MM.1S (cell line): ENCODE measurements around the gene SELENOP.

Experiments
- DNase-seq: peaks from one replicate; pipeline ENCODE4 v3.0.0-alpha.2; 2015
- H2AFZ ChIP-seq: fragments of 300-600 bp; sonication (generic); 2 replicates; pipeline ENCODE4 v1.6.0; 2016; ENCODE audit warnings: antibody characterized with exemption, low read length
- H3F3A ChIP-seq: fragments of 300-600 bp; sonication (generic); 2 replicates; pipeline ENCODE4 v1.6.1; 2016; ENCODE audit warnings: mild to moderate bottlenecking, antibody characterized with exemption, low read length, moderate library complexity, mixed read lengths; ENCODE audit not compliant: insufficient read depth
- H3K27ac ChIP-seq: fragments of 300-600 bp; sonication (generic); 2 replicates; pipeline ENCODE4 v1.5.1; 2016; ENCODE audit warnings: mild to moderate bottlenecking, low read length
- H3K27me3 ChIP-seq: fragments of 300-600 bp; sonication (generic); replicated peaks from 2 replicates; pipeline ENCODE4 v1.6.0; 2016; ENCODE audit warnings: low read length; ENCODE audit not compliant: insufficient read depth
- H3K36me3 ChIP-seq: fragments of 300-600 bp; sonication (generic); replicated peaks from 2 replicates; pipeline ENCODE4 v1.6.1; 2016; ENCODE audit warnings: mild to moderate bottlenecking, low read length, mixed read lengths; ENCODE audit not compliant: insufficient read depth
- H3K4me1 ChIP-seq: fragments of 300-600 bp; sonication (generic); 2 replicates; pipeline ENCODE4 v1.6.1; 2016; ENCODE audit warnings: low read length, mixed read lengths
- H3K4me2 ChIP-seq: fragments of 300-600 bp; sonication (generic); 2 replicates; pipeline ENCODE4 v1.6.0; 2016; ENCODE audit warnings: low read depth, low read length
- H3K4me3 ChIP-seq: fragments of 300-600 bp; sonication (generic); 2 replicates; pipeline ENCODE4 v1.5.1; 2016; ENCODE audit warnings: low read length, mixed read lengths
- H3K79me2 ChIP-seq: fragments of 300-600 bp; sonication (generic); 2 replicates; pipeline ENCODE4 v1.6.1; 2016; ENCODE audit warnings: mixed run types, low read length, mixed read lengths
- H3K9ac ChIP-seq: fragments of 300-600 bp; sonication (generic); 2 replicates; pipeline ENCODE4 v1.6.1; 2016; ENCODE audit warnings: low read length, mixed read lengths
- H3K9me2 ChIP-seq: fragments of 300-600 bp; sonication (generic); replicated peaks from 2 replicates; pipeline ENCODE4 v1.6.1; 2016; ENCODE audit warnings: mild to moderate bottlenecking, low read length, mixed read lengths; ENCODE audit not compliant: insufficient read depth
- H3K9me3 ChIP-seq: fragments of 300-600 bp; sonication (generic); replicated peaks from 2 replicates; pipeline ENCODE4 v1.6.1; 2016; ENCODE audit warnings: mild to moderate bottlenecking, low read length, mixed read lengths; ENCODE audit not compliant: insufficient read depth
- H4K20me1 ChIP-seq: fragments of 300-600 bp; sonication (generic); 2 replicates; pipeline ENCODE4 v1.6.1; 2016; ENCODE audit warnings: mild to moderate bottlenecking, low read length, moderate library complexity, mixed read lengths; ENCODE audit not compliant: insufficient read depth
- CTCF ChIP-seq: fragments of 300-600 bp; sonication (generic); IDR thresholded peaks from 2 replicates; pipeline ENCODE4 v1.5.1; 2016; ENCODE audit warnings: antibody characterized with exemption, low read length, mixed read lengths
- EZH2 ChIP-seq: fragments of 300-600 bp; sonication (generic); optimal IDR thresholded peaks from 2 replicates; pipeline ENCODE3; 2017; ENCODE audit warnings: low read depth, mild to moderate bottlenecking, antibody characterized with exemption, low read length, mixed read lengths
- EZH2phosphoT487 ChIP-seq: fragments of 300-600 bp; sonication (generic); IDR thresholded peaks from 2 replicates; pipeline ENCODE4 v1.6.1; 2018; ENCODE audit warnings: antibody characterized with exemption, low read length

SELENOP gene

GRCh38 chr5:42800748-42801330 lies 10.9 kb downstream of the SELENOP start:
- Histone ChIP-seq H3K4me3 (no peak overlapping the region), H3K9me3 (no peaks in the 10 kb centered on the region), H3K27me3 (no peaks in the 10 kb centered on the region), H2AFZ (no peak overlapping the region), H3F3A (no peaks in the 10 kb centered on the region), H3K79me2 (no peaks in the 10 kb centered on the region), H3K27ac (no peak overlapping the region), H3K9ac (no peak overlapping the region), H3K4me2 (no peak overlapping the region), H3K36me3 (no peaks in the 10 kb centered on the region), H4K20me1 (no peaks in the 10 kb centered on the region), H3K4me1 (no peaks in the 10 kb centered on the region), H3K9me2 (no peaks in the 10 kb centered on the region)
- TF ChIP-seq CTCF, result no peak
- TF ChIP-seq EZH2, result no peak
- no peak for TF ChIP-seq EZH2phosphoT487
- DNase-seq, result no peak

DNA sequence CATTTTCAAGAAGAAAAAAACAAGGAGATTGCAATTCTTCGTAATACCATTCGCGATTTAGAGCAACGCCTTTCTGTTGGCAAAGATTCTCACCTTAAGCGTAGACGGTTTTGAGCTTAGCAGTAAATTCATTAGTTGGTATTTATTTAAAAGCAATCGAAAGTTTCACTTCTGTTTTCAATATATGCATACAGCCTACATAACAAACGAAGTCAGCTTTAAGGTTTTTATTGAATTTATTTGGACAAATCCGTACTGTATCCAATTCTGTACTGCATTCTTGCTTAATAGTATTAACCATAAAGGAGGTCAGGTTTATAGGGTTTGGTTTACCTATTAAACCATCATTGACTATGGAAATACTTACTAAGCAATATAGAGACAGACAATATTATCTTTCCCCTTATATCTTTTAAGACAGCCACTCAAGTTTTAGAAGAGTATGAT lies 12.0 kb downstream of the SELENOP start:
- H3K79me2 ChIP-seq, result no peaks in the 10 kb centered on the region
- H3K27me3 ChIP-seq, result no peaks in the 10 kb centered on the region
- no peak overlapping the region for H3K4me2 ChIP-seq
- H3K9me2 ChIP-seq, result no peaks in the 10 kb centered on the region
- no peak overlapping the region for H3K27ac ChIP-seq
- H3K36me3 ChIP-seq, result no peaks in the 10 kb centered on the region
- H4K20me1 ChIP-seq, result no peaks in the 10 kb centered on the region
- H3K9ac ChIP-seq, result no peak overlapping the region
- H3K4me1 ChIP-seq, result no peaks in the 10 kb centered on the region
- TF ChIP-seq EZH2phosphoT487 (no peak), CTCF (no peak), EZH2 (no peak)
- H3K9me3 ChIP-seq, result no peaks in the 10 kb centered on the region
- DNase-seq, result no peak
- no peak overlapping the region for H2AFZ ChIP-seq
- no peaks in the 10 kb centered on the region for H3F3A ChIP-seq
- H3K4me3 ChIP-seq, result no peak overlapping the region

DNA sequence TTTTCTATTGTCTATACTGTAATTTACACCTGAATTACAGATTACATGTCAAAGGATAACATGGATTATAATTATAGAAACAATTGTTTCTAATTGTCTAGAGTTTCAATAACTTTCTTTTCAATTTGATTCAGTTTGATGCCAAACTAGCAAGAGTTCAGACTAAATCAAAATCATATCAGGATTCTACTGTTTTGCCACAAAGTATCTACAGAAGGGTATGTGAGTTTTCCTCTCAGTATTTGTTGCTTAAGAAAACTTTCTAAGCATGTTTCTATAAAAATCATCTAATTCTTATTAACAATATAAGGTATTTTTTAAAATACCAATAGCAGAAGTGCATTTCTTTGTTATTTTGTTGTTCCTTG lies 12.5 kb downstream of the SELENOP start:
- Histone ChIP-seq H3K9ac (no peak overlapping the region), H3K4me2 (no peak overlapping the region), H3F3A (no peaks in the 10 kb centered on the region), H3K27ac (no peak overlapping the region), H3K27me3 (no peaks in the 10 kb centered on the region), H3K4me3 (no peak overlapping the region), H3K9me3 (no peaks in the 10 kb centered on the region), H3K79me2 (no peaks in the 10 kb centered on the region), H3K9me2 (no peaks in the 10 kb centered on the region), H3K4me1 (no peaks in the 10 kb centered on the region), H3K36me3 (no peaks in the 10 kb centered on the region), H4K20me1 (no peaks in the 10 kb centered on the region), H2AFZ (no peak overlapping the region)
- TF ChIP-seq EZH2phosphoT487 (no peak), CTCF (no peak), EZH2 (no peak)
- DNase-seq, result no peak
